ENCODE results near the gene ROCK2. TPM values are rescaled to one million over a fixed set of nuclear protein-coding genes. Genes with fewer than 3 reads are reported as not detected.

ROCK2 gene
- total and polyA plus RNA-seq, 4 donors, result 5.3 to 31.0 (median 12.2) TPM

GRCh38 chr2:11145350-11145749, 199.1 kb downstream of the ROCK2 start:
- Histone ChIP-seq H3K9ac (ENCODE audit: low read depth in 1 of 2, low read length in 2 of 2) (no peak overlapping the region), H3K9me3 (ENCODE audit: control insufficient read depth in 4 of 4, low read length in 3 of 4) (no peaks in the 10 kb centered on the region), H3K4me3 (ENCODE audit: low read depth in 1 of 3, low read length in 3 of 3) (no peak overlapping the region)

GRCh38 chr2:11144738-11145079, 199.7 kb downstream of the ROCK2 start:
- no peaks in the 10 kb centered on the region for H3K9me3 ChIP-seq (ENCODE audit: control insufficient read depth in 4 of 4, low read length in 3 of 4)
- 91% methylated on average over 6 of the region's 6 CpGs for WGBS
- TF ChIP-seq YY1 (IDR thresholded peaks at IDR 0.05), result no peak
- TF ChIP-seq NR2F2 (IDR thresholded peaks at IDR 0.05), result no peak
- TF ChIP-seq TAF1 (conservative IDR thresholded peaks at IDR 0.05), result no peak
- TF ChIP-seq FOXA2 (IDR thresholded peaks at IDR 0.05), result no peak
- TF ChIP-seq EGR1 (IDR thresholded peaks at IDR 0.05; ENCODE audit: low read depth in 2 of 2), result no peak
- TF ChIP-seq SP1 (IDR thresholded peaks at IDR 0.05), result no peak
- TF ChIP-seq JUND (IDR thresholded peaks at IDR 0.05), result no peak
- TF ChIP-seq GABPA (IDR thresholded peaks at IDR 0.05 in 1 of 2, conservative IDR thresholded peaks at IDR 0.05 in 1 of 2), result no peak
- TF ChIP-seq, protein P1, sequence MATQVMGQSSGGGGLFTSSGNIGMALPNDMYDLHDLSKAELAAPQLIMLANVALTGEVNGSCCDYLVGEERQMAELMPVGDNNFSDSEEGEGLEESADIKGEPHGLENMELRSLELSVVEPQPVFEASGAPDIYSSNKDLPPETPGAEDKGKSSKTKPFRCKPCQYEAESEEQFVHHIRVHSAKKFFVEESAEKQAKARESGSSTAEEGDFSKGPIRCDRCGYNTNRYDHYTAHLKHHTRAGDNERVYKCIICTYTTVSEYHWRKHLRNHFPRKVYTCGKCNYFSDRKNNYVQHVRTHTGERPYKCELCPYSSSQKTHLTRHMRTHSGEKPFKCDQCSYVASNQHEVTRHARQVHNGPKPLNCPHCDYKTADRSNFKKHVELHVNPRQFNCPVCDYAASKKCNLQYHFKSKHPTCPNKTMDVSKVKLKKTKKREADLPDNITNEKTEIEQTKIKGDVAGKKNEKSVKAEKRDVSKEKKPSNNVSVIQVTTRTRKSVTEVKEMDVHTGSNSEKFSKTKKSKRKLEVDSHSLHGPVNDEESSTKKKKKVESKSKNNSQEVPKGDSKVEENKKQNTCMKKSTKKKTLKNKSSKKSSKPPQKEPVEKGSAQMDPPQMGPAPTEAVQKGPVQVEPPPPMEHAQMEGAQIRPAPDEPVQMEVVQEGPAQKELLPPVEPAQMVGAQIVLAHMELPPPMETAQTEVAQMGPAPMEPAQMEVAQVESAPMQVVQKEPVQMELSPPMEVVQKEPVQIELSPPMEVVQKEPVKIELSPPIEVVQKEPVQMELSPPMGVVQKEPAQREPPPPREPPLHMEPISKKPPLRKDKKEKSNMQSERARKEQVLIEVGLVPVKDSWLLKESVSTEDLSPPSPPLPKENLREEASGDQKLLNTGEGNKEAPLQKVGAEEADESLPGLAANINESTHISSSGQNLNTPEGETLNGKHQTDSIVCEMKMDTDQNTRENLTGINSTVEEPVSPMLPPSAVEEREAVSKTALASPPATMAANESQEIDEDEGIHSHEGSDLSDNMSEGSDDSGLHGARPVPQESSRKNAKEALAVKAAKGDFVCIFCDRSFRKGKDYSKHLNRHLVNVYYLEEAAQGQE (IDR thresholded peaks at IDR 0.05), result no peak
- no peak for TF ChIP-seq RXRA (IDR thresholded peaks at IDR 0.05)
- TF ChIP-seq, protein P2, sequence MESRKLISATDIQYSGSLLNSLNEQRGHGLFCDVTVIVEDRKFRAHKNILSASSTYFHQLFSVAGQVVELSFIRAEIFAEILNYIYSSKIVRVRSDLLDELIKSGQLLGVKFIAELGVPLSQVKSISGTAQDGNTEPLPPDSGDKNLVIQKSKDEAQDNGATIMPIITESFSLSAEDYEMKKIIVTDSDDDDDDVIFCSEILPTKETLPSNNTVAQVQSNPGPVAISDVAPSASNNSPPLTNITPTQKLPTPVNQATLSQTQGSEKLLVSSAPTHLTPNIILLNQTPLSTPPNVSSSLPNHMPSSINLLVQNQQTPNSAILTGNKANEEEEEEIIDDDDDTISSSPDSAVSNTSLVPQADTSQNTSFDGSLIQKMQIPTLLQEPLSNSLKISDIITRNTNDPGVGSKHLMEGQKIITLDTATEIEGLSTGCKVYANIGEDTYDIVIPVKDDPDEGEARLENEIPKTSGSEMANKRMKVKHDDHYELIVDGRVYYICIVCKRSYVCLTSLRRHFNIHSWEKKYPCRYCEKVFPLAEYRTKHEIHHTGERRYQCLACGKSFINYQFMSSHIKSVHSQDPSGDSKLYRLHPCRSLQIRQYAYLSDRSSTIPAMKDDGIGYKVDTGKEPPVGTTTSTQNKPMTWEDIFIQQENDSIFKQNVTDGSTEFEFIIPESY (IDR thresholded peaks at IDR 0.05), result no peak
- no peak for TF ChIP-seq MAX (IDR thresholded peaks at IDR 0.05)

More at GRCh38 chr2:11145350-11145749, 199.1 kb downstream of the ROCK2 start:
- no peaks in the 10 kb centered on the region for H3K4me1 ChIP-seq (ENCODE audit: control insufficient read depth in 4 of 4, insufficient read depth in 4 of 4, low read length in 3 of 4)
- H3K36me3 ChIP-seq (ENCODE audit: control insufficient read depth in 4 of 4, insufficient read depth in 3 of 4, low read depth in 1 of 4, low read length in 3 of 4), result no peaks in the 10 kb centered on the region
- WGBS, result 89% methylated on average over 1 of the region's 1 CpG
- TF ChIP-seq HNF4A (conservative IDR thresholded peaks at IDR 0.05) (no peak), RAD21 (IDR thresholded peaks at IDR 0.05) (no peak), FOXA2 (IDR thresholded peaks at IDR 0.05) (no peak), FOXA1 (IDR thresholded peaks at IDR 0.05) (no peak), NR2F2 (IDR thresholded peaks at IDR 0.05) (no peak), YY1 (IDR thresholded peaks at IDR 0.05) (no peak), GABPA (IDR thresholded peaks at IDR 0.05 in 1 of 2, conservative IDR thresholded peaks at IDR 0.05 in 1 of 2) (no peak), EGR1 (IDR thresholded peaks at IDR 0.05; ENCODE audit: low read depth in 2 of 2) (no peak), JUND (IDR thresholded peaks at IDR 0.05) (no peak), MAX (IDR thresholded peaks at IDR 0.05) (no peak), CTCF (IDR thresholded peaks at IDR 0.05; ENCODE audit: low read depth, low read length, missing input control) (no peak)
- TF ChIP-seq, protein P1 (IDR thresholded peaks at IDR 0.05), result no peak
- H3K27ac ChIP-seq (ENCODE audit: low read depth in 1 of 2, low read length in 2 of 2), result no peak overlapping the region
- no peaks in the 10 kb centered on the region for H3K27me3 ChIP-seq (ENCODE audit: control insufficient read depth in 4 of 4, insufficient read depth in 4 of 4, low read length in 3 of 4)
- no peak for DNase-seq (ENCODE audit: low spot score)

More at GRCh38 chr2:11144738-11145079, 199.7 kb downstream of the ROCK2 start:
- Histone ChIP-seq H3K27ac (ENCODE audit: low read depth in 1 of 2, low read length in 2 of 2) (no peak overlapping the region), H3K4me1 (ENCODE audit: control insufficient read depth in 4 of 4, insufficient read depth in 4 of 4, low read length in 3 of 4) (no peaks in the 10 kb centered on the region), H3K9ac (ENCODE audit: low read depth in 1 of 2, low read length in 2 of 2) (no peak overlapping the region), H3K36me3 (ENCODE audit: control insufficient read depth in 4 of 4, insufficient read depth in 3 of 4, low read depth in 1 of 4, low read length in 3 of 4) (no peaks in the 10 kb centered on the region), H3K4me3 (ENCODE audit: low read depth in 1 of 3, low read length in 3 of 3) (no peak overlapping the region), H3K27me3 (ENCODE audit: control insufficient read depth in 4 of 4, insufficient read depth in 4 of 4, low read length in 3 of 4) (no peaks in the 10 kb centered on the region)
- DNase-seq (ENCODE audit: low spot score), result no peak
